ENCODE data around the gene DCAF17. TPM values are rescaled to one million over a fixed set of nuclear protein-coding genes. Genes with fewer than 3 reads are reported as not detected.

Gene DCAF17
- polyA plus RNA-seq, 1 experiment: 7.5 TPM

GRCh38 chr2:171531291-171531690 is 97.3 kb downstream of the DCAF17 start:
- Histone ChIP-seq H3K27me3 (ENCODE audit: control insufficient read depth, insufficient read depth, low read length) (no peaks in the 10 kb centered on the region), H3K4me3 (ENCODE audit: low read depth, low read length) (no peak overlapping the region), H3K36me3 (ENCODE audit: control insufficient read depth, insufficient read depth, low read length) (no peaks in the 10 kb centered on the region)
- no peak for TF ChIP-seq CTCF (IDR thresholded peaks at IDR 0.05; ENCODE audit: insufficient read depth, low read depth, low read length)
- ChIA-PET POLR2A (interaction anchor here (0.6 kb wide), 1 partner anchor 171 kb away, joined by 3 read pairs; no protein-coding TSS in a partner anchor), CTCF (interaction anchor here (2.3 kb wide), 1 partner anchor 11 kb away, joined by 11 read pairs; no protein-coding TSS in a partner anchor)
- DNase-seq (ENCODE audit: low read depth): no peak

- ChIA-PET CTCF (interaction anchor here (2.3 kb wide), 1 partner anchor 10 kb away, joined by 11 read pairs; no protein-coding TSS in a partner anchor), POLR2A (interaction anchor here (0.6 kb wide), 1 partner anchor 170 kb away, joined by 3 read pairs; no protein-coding TSS in a partner anchor)
- no peak for TF ChIP-seq CTCF (IDR thresholded peaks at IDR 0.05; ENCODE audit: insufficient read depth, low read depth, low read length)
- DNase-seq (ENCODE audit: low read depth): no peak
- H3K36me3 ChIP-seq (ENCODE audit: control insufficient read depth, insufficient read depth, low read length): no peaks in the 10 kb centered on the region
- H3K27me3 ChIP-seq (ENCODE audit: control insufficient read depth, insufficient read depth, low read length): no peaks in the 10 kb centered on the region
- no peak overlapping the region for H3K4me3 ChIP-seq (ENCODE audit: low read depth, low read length)
Observed at GRCh38 chr2:171531836-171532450, 97.9 kb downstream of the DCAF17 start.

- Histone ChIP-seq H3K36me3 (ENCODE audit: control insufficient read depth, insufficient read depth, low read length) (no peaks in the 10 kb centered on the region), H3K4me3 (ENCODE audit: low read depth, low read length) (no peak overlapping the region), H3K27me3 (ENCODE audit: control insufficient read depth, insufficient read depth, low read length) (no peaks in the 10 kb centered on the region)
- TF ChIP-seq CTCF (IDR thresholded peaks at IDR 0.05; ENCODE audit: insufficient read depth, low read depth, low read length): no peak
- POLR2A ChIA-PET: no interaction called here
- CTCF ChIA-PET: no interaction called here
- no peak for DNase-seq (ENCODE audit: low read depth)
Observed at GRCh38 chr2:171533331-171533730, 99.3 kb downstream of the DCAF17 start.

Small RNAs within 50 kb of the gene (small RNA-seq; reads per million reads assigned to genes)
- gene AC007969.2 (ENCODE audit: insufficient read length, low read depth, low replicate concordance): not detected

Other genes with a start within 250 kb of the DCAF17 start
- 5.4 and 16.2 TPM in 2 replicates for gene METTL8, start 236 bp upstream of the DCAF17 start, polyA plus RNA-seq (2011; rRNA removed)
- gene CYBRD1, start 88.2 kb downstream of the DCAF17 start, polyA plus RNA-seq (2011; rRNA removed): 241 and 308 TPM in 2 replicates

Measured in BJ (cell line).